Effector CD8-positive, alpha-beta T cell (primary cell): ENCODE data around the gene DNAJC2.
"Not testable (repeated sequence)": the region's sequence is repeated elsewhere in the genome, so short reads cannot be mapped to it uniquely, and the experiment has no call there.

ENCODE experiments used
- DNase-seq: peaks from one replicate; lab custom pipeline; 2025; lab: John Stamatoyannopoulos, UW

The DNAJC2 gene

DNA sequence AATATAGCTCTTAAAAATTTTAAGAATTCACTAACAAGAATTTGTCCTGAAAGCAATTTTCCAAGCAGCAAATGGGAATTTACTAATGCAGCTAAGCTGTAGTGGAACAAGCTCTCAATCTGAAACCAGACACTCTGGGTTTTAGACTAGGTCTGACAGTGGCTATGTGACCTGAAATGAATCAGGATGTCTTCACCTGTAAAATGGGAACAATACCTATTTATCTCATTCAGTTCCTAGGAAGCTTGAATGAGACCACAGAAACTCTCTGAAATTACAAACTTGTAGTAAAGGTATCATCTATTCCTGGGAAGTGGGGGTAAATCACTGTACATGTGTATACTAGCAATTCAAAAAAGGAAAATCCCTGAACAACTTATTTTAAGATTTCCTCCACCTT, 1.2 kb downstream of the DNAJC2 start:
- no peak for DNase-seq

DNA sequence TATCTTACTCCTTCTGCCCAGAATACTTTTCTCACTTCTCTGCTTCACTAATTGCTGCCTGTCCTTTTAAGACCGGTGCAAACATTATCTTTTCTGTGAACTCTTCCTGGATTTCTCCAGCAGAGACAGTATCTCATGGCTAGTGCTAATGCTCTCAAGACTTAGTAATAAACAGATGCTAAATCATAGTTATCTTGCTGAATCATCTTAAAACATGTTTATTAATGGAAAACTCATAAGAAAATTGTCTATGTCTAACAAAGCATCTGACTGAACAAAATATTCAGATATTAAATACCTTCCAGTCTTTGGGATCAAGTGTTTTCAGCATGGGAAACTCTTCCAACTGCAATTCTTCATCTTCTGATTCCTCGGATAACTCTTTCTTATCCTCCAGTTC, 3.1 kb downstream of the DNAJC2 start:
- no peak for DNase-seq

DNA sequence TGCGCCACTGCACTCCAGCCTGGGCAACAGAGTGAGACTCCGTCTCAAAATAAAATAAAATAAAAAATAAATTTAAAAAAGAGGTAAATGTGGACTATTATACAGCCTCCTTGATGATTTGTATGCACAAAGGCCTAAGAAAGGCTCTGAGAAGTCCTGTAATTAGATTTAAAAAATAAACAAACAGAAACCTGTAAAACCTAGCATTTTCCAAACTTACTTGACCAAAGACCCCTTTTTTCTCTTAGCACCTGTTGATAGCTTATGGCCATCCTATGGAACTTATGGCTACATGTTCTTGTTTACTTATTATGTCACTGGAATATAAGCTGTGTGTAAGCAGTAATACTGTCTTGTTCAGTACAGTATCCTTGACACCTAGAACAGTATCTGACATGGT, 5.7 kb downstream of the DNAJC2 start:
- no peak for DNase-seq

DNA sequence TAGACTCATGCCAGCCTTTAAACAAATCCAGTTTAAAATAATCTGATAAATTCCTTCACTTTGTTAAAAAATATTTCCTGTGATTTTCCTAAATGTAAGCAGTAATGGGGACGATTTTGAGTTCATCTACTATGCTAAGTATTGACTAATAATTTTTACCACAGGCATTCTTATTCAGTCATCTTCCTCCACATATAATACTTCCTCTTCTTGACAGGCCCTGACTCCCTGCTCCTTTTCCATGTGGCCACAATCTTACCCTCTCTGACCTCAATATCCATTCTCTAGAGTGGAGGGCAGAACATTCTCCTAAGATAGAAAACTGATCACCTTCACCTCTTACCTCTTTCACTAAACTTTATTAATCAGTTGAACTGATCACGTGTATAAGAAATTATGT, 7.8 kb downstream of the DNAJC2 start:
- no peak for DNase-seq

DNA sequence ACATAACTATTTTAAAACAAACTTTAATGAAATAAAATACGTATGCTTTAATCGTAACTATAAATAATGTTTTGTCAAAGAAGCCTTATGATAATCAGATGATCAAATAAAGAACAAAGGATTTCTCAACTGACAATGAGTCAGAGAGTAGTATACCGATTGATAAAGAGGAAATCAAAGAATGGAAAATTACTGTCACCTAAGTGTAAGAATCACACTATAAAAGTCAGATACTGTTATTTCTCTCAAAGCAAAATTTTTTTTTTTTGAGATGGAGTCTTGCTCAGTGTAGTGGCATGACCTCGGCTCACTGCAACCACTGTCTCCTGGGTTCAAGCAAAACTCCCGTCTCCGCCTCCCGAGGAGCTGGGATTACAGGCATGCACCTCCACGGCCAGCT, 18.8 kb downstream of the DNAJC2 start:
- DNase-seq: no peak

DNA sequence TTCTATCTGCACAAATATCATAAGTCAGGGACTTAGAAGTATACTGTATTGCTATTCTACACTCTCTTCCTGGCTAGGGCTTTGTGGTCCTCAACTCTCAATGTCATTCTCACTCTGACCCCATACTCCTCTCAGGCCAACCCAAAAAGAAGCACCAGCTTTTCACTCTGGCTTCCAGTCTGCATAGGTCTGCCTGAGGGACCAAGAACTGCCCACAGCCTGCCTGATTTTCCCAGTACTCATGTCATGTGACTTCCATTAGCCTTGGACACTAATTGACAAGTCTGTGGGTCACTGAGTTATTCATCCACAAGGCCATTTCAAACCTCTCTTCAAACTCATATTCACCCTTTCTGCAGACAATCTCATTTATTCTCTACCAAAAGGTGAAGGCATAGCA, 27.6 kb downstream of the DNAJC2 start:
- DNase-seq: no peak

DNA sequence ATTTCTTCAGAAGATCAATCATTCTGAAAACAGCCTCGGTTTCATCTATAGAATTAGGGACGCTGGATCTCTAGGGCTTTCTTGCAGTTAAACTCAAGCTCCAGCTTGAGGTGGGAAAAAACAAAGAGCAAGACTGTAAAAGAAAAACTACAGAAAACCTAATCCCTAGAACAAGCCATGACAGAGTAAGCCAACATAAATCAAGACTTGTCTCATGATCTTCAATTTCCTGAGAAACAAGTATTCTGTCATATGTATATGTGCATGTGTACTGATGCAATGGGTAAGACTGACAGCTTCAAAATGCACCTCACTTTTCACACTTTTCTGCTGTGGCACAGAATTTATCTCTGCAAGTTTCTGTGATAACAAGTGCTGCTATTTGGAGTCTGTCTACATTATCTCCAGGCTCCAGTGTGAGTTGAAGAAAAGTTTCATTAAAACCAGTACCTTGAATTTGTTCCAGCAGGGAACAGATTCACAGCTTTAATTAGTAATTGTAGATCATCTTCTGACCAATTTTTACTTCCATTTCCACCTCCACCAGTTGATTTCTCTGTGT, 28.1 kb downstream of the DNAJC2 start:
- no peak for DNase-seq

DNA sequence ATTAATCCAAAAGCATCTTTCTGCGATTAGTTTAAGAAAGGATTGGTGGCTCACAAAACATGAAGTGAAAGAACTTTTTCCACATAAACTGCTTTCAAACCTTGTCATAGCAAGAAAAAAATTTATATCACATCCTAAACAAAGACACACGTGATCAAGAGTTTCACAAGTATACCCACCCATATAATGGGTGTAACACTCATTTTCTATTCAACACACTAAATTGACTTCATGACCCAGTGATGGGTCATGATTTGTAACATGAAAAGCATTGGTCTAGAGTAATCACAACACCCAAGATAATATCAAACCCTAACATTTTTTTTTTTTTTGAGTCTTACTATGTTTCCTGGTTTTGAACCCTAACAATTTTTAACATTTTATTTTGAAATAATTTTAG, 29.7 kb downstream of the DNAJC2 start:
- DNase-seq: no peak

DNA sequence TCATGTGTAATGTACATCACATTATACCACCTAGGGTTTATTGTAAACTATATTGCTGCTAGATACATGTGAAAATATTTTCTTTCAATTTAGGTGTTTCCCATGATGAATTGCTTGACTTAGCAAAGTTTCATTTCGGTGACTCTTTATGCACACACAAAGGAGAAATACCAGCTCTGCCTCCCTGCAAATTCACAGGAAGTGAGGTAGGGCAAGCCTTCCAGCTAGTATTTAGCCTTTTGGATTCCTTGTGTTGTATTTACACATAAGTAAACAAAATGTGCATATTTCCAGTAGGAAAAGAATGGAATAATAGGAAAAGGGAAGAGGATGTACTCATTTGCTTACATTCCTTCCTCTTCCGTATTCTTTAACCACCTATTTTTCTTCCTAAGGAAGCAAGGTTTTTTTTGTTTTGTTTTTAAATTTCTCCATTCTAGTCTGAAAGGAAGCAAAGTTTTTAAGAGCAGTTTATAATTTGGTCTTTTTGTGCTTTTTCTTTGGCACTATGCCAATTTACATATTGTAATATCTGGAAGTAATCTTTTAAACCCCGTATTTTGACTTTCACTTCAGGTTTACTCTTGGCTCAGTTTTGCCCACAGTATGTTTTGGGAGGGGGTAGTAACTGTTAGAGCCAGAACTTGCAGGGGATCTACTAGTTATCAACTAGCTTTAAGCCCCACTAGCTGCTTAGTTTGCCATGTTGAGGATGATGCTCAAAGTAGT, 36.9 kb downstream of the DNAJC2 start:
- no peak for DNase-seq

DNA sequence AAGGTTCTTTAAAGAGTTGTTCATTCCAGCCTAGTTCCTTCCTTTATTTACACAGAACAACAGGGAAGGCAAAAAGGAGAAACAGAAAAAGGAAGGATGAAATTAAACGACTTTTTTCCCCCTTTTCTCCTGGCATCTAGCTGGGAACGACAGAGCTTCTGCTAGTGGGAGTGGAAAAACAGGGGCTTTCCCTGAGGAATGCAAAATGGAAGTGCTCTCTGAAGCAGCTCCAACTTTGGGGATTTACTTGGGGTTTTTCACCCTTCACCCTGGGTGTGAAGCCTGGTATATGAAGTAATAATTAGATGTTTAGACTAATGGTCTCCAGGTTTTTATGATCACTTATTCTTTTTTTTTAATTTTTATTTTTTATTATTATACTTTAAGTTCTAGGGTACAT, 43.1 kb downstream of the DNAJC2 start:
- no peak for DNase-seq

DNA sequence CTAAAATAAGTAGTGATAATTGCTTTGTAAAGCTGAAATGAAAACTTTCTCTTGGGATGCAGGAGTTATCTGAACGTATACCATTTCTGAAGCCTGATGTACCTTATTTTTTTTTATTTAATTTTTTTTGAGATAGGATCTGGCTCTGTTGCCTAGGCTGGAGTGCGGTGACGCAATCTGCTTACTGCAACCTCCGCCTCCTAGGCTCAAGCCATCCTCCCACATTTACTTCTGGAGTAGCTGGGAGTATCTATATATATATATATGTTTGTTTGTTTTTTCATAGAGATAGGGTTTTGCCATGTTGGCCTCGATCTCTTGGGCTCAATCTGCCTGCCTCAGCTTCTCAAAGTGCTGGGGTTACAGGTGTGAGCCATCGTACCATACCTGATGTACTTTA, 44.9 kb downstream of the DNAJC2 start:
- no peak for DNase-seq

DNA sequence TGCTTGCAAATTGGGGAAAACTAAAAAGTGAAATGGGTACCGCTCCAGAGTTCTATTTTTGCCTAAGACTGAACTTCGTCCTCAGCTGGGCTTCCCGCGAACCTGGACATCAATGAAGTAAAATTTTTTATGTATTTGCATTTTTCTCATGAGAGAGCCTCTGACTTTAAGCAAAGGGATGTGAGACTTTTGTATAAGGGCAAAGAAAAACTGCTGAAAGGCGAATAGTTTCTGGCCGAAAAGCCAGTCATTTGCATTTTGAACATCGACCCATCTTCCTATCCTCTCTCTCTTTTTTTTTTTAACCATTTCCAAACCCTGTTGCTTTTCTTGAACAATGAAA, 46.8 kb downstream of the DNAJC2 start:
- DNase-seq: no peak

DNA sequence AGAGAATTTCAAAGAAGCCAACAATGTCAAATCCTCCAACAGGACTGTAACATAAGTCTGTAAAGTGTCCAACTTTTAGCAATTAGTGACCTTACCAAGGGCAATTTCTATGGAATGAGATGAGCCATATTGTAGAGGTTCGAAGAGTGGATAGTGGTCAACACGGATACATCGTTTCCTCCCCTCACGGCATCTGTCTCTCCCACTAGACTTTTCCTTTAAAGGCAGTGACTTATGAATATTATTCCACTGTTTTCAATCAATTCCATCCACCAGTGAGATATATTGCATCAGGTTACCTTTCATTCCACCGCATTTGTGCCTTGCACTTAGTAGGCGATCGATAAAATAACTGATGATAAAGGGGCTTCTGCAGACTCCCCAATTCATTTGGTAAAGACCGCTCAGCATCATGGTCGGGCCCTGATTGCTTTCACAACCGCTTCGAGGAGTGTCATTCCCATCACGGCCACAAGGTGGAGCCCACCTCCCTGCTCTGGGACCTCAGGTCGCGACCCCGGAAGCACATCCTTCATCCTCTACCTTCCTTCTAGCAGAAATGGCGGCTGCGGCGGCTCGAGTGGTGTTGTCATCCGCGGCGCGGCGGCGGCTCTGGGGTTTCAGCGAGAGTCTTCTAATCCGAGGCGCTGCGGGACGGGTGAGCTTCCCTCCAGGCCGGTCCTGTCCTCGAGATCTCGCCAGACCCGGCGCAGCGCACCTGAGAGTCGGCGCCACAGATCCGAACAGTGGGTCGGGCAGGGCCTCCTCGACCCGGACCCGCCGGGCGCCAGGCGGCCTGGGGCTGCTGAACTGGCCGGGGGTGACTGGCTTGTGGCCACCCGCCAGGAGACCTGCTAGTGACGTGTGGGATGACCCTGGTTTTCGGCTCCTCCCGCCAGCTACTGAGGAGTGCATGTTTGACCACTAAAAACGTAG, 47.4 kb downstream of the DNAJC2 start, which contains the start of gene PMPCB:
Gene PMPCB (plus strand): TSS at position 535 of the 936 bp plus-strand sequence. CDS start 25 bp downstream, at position 560.
- peak; percentile 92 for DNase-seq

DNA sequence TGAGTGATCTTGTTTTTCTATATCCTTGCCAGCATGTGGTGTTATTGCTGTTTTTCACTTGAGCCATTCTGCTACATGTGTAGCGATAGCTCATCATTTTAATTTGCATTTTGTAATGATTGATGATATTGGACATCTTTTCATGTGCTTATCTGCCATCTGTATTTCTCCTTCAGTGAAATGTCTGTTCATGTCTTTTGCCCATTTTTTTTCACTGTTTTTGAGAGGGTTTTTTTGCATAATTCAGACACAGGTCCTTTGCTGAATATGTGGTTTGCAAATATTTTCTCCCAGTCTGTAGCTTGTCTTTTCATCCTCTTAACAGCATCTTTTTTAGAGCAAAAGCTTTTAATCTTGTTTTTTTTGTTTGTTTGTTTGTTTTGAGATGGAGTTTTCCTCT, 51.0 kb downstream of the DNAJC2 start:
- no peak for DNase-seq

DNA sequence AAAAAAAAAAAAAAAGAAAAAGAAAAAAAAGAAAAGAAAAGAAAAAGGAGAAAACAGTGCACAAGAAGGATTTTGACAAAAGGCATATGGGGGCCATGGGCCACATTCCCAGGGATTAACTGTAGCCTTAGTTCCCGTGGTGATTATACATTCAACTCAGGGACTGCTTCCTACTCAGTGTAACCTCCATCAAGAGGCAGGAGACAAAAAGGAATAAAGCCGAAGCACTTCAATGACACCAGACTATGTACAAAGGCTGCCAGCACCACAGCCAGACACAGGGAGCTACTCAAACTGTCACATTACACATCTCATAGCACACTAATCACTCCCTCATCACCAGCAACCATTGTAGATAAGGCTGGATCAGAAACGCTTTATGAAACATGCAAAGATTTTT, 52.4 kb downstream of the DNAJC2 start:
- no peak for DNase-seq

DNA sequence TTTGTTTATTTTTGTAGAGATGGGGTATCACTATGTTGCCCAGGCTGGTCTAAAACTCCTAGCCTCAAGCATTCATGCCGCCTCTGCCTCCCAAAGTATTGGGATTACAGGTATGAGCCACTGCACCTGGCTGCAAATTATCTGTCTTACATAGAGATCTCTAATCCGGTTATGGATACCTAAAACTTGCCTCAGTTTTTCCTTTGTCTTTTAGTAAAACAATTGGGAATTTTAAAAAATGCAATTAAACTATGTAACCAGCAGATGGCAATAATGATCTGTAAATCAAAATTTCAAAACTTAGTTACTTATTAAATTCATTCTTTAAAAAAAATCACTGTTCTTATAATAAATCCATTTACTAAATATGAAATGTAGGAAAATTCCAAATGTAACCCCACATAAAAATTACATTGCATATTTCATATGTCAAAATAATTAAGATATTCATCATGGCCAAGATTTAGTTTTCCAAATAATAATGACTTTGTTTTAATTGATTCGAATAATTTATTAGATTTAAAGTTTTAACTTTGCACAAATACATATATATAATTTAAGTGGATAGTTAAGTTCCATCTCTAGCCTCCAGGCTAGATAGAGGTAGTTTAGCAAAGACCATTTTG, 61.7 kb downstream of the DNAJC2 start:
- DNase-seq: not testable (repeated sequence)

DNA sequence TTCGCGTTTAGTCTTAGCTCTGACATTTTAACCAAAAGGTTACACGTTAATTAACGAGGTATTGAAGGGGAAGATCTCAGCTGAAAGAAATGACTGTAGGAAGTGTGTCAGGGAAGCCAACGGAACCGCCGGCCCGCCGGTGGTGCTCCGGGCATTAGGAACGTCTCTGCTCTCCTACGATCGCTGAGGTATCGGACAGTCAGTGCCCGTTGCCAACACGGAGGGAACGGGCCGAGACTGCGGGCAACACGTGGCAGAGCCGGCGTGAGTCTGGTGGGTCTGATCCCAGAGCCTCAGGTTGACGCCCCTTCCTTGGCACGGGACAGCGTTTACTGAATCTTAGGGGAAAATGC, 63.8 kb downstream of the DNAJC2 start:
- not testable (repeated sequence) for DNase-seq

DNA sequence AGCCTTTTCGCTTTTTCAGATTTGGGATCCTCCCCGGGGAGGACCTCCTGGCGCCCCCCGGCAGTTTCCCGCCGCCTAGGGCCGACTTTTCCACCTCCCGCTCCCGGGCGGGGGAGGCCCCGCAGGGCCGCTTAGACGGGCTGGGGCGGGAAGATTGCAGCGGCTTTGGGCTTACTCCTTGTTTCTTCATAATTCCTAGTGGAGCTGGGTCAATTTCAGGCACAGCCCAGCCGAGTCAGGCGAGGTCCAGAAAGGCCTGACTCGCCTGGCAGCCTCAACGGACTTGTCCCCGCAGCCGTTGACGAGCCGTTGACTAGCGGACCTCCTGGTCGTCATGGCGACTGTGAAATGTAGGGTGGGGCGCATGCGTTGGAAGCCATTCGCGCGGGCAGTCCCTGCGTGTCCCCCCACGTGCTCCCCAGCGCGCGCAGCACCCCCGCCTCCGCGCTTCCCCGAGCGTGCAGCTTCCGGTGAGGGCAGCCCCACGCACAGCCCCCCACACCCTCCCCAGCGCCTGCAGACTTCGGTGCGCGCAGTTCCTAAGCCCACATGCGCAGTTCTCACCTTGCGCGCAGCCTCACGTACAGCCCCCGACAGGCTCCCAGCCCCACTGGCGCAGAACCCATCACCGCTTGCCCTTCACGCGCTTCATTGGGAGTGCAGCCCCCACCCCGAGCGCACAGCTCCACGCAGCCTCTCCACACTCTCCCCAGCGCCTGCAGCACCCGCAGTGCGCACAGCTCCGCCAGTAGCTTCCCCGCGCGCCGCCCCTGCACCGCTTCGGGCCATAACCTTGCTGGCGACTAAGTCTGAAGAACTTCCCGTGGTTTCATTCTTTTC, 64.4 kb downstream of the DNAJC2 start:
- DNase-seq: peak; percentile 89

DNA sequence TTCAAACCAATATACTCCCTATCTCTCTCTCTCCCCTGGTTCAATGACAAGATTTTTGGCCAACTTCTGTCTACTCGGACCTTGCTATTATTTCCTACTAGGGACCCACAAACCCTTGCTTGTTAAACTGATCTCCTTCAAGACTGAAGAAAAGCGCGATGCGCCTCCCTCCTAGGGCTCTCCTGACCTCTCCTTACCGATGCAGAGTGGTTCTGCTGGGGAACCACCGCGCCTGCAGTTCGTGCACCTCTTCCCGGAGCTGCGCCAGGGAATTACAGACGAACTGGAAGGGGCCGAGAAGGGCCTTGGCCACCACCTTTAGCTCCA, 65.0 kb downstream of the DNAJC2 start:
- not testable (repeated sequence) for DNase-seq

DNA sequence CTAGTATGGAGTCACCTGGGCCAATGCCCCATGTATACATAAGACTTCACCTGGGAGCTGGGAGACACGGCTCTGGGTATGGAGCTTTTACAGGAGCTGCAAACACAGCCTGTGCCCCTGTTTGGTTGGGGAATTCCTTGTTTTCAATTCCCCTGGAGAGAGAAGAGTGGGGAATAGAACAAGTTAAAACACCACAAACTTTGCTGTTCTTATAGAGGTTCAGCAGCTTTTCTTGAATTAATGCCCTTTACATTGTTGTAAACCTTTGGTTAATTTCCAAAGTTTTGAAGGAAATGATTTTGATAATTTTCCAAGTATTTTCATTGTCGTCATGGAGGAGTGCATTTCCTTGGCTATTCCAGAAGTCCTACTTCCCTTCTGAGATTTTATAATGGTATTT, 66.4 kb downstream of the DNAJC2 start:
- DNase-seq: not testable (repeated sequence)

DNA sequence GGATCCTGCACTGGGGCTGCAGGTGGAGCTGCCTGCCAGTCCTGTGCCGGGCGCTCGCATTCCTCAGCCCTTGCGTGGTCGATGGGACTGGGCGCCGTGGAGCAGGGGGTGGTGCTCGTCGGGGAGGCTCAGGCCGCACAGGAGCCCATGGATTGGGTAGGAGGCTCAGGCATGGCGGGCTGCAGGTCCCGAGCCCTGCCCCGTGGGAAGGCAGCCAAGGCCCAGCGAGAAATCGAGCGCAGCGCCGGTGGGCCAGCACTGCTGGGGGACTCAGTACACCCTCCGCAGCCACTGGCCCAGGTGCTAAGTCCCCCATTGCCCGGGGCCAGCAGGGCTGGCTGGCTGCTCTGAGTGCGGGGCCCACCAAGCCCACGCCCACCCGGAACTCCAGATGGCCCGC, 69.7 kb downstream of the DNAJC2 start:
- not testable (repeated sequence) for DNase-seq

DNA sequence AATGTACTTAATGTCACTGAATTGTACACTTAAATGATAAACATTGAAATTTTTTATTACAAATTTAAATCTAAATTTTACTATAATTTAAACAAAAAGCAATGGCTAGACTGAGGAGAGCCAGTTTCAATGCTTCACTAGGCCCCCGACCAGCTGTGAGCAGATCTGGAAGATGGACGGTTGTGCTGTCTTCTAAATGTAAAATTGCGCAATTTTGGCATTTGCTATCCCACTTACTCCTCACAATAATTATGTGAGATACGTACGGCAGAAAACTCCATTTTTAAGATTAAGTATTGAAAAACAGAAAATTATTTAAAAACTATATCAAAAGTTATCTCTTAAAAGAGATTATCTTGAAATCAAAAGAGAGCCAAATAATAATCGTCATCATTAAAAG, 71.2 kb downstream of the DNAJC2 start:
- not testable (repeated sequence) for DNase-seq
